Medulla oblongata (tissue), 1 donor: ENCODE results near the gene ACTL8.

Experiments
- DNase-seq: peaks from one replicate; pipeline ENCODE4 v3.0.0-alpha.2; 2015; ENCODE audit errors: extremely low spot score

The ACTL8 gene

GRCh38 chr1:17845583-17845982 is 90.5 kb downstream of the ACTL8 start:
- no peak for DNase-seq

DNA sequence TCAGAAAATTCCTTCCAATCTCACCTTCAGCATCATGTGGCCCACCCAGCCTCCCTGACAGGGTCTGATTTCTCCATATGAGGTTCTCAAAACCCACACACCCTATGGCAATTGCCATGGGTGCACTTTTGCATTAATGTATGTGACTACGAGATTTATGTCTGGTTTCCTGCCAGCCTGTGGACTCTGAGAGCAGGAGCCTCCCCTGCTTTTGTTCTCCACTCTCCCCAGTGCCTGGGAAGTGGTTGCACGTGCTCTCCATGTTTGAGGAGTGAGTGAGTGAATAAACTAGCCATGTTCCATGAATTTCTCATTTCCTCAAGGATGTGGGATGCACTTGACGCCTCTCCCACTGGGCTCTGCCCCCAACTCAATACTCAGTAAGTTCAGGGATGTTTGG is 91.2 kb downstream of the ACTL8 start:
- no peak for DNase-seq

DNA sequence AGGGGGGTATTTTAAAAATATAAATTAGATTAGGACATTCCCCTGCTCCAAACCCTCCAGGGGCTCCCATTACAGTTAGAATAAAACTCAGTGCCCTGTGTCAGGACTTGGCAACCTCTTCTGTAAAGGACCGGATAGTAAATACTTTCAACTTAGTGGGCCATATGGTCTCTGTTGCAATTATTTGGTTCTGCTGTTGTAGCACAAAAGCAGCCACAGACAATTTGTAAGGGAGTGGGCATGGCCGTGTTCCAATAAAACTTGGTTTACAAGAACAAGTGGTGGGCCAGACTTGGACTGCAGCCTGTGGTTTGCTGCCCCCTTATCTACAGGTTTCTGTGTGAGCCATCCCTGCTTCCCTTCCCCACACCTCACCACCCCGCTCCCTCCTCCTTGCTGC is 92.0 kb downstream of the ACTL8 start:
- no peak for DNase-seq

- DNase-seq = no peak
Observed at GRCh38 chr1:17849216-17849615, 94.1 kb downstream of the ACTL8 start.

GRCh38 chr1:17851056-17851455 is 95.9 kb downstream of the ACTL8 start:
- no peak for DNase-seq

- DNase-seq = no peak
Observed at GRCh38 chr1:17852383-17852782, 97.2 kb downstream of the ACTL8 start.

- no peak for DNase-seq
Observed at GRCh38 chr1:17853241-17853935, 98.3 kb downstream of the ACTL8 start.

DNA sequence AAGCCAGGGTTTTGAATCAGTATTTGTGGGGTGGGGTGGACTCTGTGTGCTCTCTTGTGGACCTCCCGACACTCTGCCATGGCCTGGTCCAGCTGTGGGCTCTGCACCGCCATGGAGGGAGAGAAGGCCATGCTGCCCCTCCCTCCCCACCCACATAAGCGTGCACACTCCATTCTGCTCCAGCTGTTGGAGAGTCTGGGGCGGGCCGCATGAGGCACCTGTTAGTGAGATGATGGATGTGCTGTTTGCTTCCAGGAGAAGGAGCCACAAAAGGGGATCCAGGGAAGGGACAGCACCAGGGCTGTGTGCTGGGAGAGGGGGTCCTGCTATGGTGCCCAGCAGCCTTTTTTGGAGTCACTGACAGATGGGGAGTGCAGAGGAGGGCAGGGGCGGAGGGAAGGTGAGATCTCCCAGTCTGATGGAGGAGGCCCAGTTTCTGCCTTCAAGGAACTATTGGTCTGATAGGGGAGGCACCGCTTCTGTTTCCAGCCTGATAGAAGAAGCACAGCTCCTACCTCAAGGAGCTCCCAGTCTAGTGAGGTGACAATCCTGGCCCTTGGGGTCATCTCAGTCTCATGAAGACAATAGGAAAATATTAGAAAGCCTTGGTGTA is 101.5 kb downstream of the ACTL8 start:
- no peak for DNase-seq

GRCh38 chr1:17857109-17857499 is 102.0 kb downstream of the ACTL8 start:
- DNase-seq = no peak

DNA sequence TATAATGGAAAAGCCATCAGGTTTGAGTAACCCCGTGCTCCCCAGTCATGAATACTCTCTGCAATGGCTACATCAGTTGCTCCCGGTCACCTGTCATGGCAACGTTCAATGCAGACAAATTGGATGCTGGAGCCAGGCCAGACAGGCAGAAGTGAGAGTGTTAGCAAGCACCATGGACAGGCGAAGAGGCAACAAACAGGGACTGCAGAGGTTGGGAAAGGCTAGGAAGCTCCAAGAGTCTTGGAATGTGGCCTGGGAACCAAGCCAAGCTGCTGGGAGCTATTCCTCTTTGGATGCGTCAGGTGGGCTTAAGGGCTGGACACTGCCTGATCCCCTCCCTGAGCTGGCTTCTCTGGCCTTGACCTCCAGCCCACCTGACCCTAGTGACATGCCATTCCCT is 102.9 kb downstream of the ACTL8 start:
- DNase-seq = no peak

DNA sequence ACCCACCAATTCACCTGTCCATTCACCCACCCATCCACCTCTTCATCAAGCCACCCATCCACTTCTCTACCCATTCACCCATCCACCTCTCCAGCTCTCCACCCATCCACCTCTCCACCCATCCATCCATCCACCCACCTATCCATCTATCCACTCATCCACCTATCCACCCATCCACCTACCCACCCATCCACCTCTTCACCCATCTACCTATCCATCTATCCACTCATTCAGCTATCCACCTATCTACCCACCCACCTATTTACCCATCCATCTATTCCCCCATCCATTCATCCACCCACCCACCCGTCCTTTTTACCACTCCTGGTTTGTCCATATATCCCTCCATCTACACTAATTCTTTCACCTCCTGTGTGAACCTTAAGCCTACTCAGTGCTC is 105.7 kb downstream of the ACTL8 start:
- DNase-seq = no peak

DNA sequence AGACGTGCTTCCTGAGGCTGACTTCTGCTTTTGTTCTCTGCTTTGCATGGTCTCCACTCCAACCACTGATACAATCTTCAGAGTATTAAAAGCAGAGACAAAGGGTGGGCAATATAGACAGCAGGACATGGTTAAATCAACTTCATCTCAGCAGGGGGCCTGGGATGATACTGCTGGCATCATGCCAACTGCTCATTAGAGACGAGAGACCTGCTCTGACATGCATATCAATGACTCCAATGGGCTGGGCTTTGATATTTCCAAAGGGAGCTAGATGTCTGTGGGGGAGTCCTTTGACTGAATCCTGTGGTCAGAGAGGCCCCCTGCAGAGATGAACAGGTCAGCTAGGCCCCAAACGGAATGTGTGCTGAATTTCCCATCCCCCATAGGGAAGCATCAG is 106.6 kb downstream of the ACTL8 start:
- DNase-seq = no peak

DNA sequence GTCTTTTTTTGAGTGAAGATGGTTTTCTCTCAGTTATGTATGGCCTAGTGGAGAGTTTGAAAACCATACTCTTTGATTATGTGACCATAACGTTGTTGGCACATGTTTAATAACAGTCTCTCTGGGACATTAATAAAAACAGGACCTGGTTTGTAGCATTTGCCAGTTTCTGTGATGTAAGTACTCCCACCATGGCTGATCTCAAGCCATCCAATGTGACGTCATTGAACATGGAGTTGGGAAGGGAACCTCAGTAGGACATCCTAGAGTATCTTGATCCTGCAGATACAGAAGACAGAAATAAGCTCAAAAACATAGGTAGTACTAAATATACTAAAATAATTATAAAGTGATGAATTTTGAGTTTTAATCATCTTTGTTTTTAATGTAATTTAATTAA is 107.0 kb downstream of the ACTL8 start:
- no peak for DNase-seq

DNA sequence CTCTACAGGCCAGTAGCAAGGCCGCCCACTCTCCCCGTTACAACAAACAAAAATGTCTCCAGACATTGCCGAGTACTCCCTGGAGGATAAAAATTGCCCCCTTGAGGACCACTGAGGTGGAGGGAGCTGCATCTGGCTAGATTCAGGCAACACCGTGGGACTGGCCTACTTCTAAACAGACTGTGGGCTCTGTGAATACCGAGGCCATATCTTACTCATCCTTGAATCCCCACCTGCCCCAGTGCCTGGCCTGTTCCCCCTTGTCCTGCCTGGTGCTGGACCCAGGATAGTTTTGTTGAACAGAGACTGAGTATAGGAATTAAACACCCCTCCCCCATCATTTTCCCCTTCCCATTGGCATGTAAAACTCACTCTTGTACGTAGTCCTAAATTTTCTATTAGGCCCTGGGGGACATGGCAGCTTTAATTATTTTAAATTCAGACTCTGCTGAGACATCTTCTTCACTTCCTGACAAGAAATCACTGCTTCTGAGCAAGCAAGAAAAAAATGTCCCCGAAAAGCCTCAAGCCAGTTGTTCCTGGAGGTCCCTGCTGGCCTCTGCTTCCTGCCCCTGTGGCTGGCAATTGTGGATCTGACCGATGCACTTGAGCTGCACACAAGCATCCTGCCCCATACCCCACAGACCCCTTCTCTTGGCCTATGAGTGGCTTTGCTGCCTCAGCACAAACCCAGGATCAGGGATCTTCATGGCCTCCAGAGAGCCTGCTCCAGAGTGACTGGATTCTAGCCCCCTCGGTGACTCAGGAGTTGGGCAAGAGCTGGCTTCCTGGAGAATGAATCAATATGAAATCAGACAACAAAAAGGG is 111.0 kb downstream of the ACTL8 start:
- DNase-seq = no peak

DNA sequence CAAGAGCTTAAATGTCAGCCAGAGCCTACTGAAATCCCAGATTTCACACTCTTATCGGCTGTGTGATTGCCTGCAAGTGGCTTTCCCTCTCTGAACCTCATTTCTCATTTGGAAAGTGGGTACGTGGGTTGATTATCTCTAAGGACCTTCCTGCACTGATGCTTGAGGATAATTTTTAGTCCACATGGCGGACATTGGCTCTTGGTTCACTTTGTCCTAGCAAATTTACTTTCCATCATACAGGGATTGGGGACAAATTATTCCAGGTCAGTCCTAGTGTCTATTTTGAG is 111.6 kb downstream of the ACTL8 start:
- no peak for DNase-seq

- DNase-seq = no peak
Observed at GRCh38 chr1:17867470-17867869, 112.3 kb downstream of the ACTL8 start.

- DNase-seq = no peak
Observed at GRCh38 chr1:17869815-17870214, 114.7 kb downstream of the ACTL8 start.

DNA sequence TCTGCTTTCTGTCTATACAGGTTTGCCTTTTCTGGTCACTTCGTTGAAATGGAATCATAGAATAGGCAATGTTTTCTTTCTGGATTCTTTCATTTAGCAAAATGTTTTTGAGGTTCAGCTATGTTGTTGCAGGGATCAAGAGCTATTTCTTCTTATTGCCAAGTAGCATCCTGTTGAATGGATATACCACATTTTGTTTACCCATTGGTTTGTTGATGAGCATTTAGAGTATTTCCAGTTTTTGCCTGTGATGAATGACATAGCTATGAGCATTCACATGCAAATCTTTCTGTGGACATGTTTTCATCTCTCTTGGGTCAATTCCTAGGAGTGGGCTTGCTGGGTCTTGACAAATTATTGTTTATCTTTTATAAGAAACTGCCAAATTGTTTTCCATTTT is 115.5 kb downstream of the ACTL8 start:
- DNase-seq = no peak

DNA sequence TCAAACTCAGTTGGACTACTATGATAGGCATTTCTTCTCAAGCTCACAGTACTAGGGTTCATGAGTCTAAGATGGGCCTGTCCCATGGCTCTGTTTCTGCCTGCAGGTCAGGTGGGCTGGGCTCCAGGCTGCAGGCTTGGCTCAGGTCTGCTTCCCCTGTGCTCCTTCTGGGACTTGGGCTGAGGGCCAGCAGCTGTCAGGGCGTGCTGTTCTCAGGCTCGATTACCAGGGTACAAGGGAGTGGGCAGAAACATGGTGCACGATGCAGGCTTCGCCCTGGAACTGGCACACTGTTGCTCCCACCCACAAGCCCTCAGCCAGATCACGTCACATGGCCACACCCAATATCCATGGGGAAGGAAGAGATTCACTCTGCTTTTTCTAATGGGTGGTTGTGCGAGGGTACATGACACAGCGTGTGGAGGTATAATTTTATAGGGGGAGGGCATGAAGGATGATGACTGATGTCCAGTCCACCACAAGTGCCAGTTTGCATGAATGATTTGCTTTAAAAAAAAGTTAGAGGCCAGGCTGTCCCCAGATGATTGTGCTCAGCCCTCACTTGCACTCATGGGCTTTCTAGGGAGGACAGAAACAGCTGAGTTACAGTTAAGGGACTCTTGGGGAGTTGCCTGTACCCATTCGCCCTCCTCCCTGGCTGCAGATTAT is 118.0 kb downstream of the ACTL8 start:
- DNase-seq = no peak

GRCh38 chr1:17874231-17874630 is 119.1 kb downstream of the ACTL8 start:
- no peak for DNase-seq

DNA sequence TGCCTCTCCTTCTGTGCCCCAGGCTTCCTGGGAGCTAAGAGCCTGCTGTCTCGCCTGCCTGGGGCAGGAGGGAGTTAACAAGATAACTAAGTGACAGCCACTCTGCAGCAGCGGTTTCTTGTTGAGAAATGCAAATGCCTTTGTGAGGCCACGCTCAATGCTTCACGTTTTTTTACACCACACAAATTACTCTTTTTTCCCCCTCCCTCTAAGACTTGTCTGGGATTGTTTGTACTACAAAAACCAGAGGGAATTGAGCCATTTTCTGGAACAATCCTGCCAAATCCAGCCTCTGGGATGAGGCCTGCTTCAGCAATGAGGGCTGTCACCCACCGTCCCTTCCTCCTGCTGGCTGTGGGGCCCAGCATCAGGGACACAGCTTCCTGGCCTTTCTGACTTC is 119.6 kb downstream of the ACTL8 start:
- DNase-seq = no peak

- no peak for DNase-seq
Observed at GRCh38 chr1:17875171-17875881, 120.2 kb downstream of the ACTL8 start.
